Activated T-cell treated with anti-CD3 and anti-CD28 coated beads, Interleukin-2, amount 50 U/mL, for 4 hours (primary cell): ENCODE measurements around the gene PSAT1. TPM values are rescaled to one million over a fixed set of nuclear protein-coding genes. Genes with fewer than 3 reads are reported as not detected.

Experiments
- ATAC-seq, 2 donors: fragments of 200-7000 bp; cut with Tn5 transposase; one replicate each; pipeline ENCODE4 v1.10.0; 2021
- DNase-seq: peaks from one replicate; pipeline ENCODE4 v3.0.0-alpha.2; 2020
- H3K27me3 Mint-ChIP-seq: one replicate; pipeline ENCODE4 v1.8.0; 2021; ENCODE audit warnings: low read depth, mixed read lengths
- H3K36me3 Mint-ChIP-seq: one replicate; pipeline ENCODE4 v1.8.0; 2022; ENCODE audit warnings: mixed read lengths; ENCODE audit not compliant: insufficient read depth
- H3K4me1 Mint-ChIP-seq: one replicate; pipeline ENCODE4 v1.8.0; 2021; ENCODE audit warnings: low read depth, mixed read lengths
- H3K4me3 Mint-ChIP-seq: one replicate; pipeline ENCODE4 v1.8.0; 2021; ENCODE audit warnings: mild to moderate bottlenecking, moderate library complexity, mixed read lengths
- H3K9me3 Mint-ChIP-seq: one replicate; pipeline ENCODE4 v1.8.0; 2021; ENCODE audit warnings: mixed read lengths
- total RNA-seq, 3 donors: library from RNA; stranded (reverse); gene quantifications; one replicate each; pipeline ENCODE4 v1.2.1, GENCODE V29; 2021

Gene PSAT1
- total RNA-seq, 3 donors from 2014 or later = 105 to 139 (median 120) TPM

- no peak for DNase-seq
- Mint-ChIP-seq H3K27me3 (no peaks in the 10 kb centered on the region), H3K4me1 (peaks cover 23% of the 10 kb centered on the region), H3K9me3 (no peaks in the 10 kb centered on the region), H3K4me3 (peak overlapping the region; percentile 90), H3K36me3 (peaks cover 20% of the 10 kb centered on the region)
- no peak for ATAC-seq
Observed at GRCh38 chr9:78298046-78298765, 1.3 kb downstream of the PSAT1 start.

- Mint-ChIP-seq H3K9me3 (no peaks in the 10 kb centered on the region), H3K27me3 (no peaks in the 10 kb centered on the region), H3K4me1 (peaks cover 21% of the 10 kb centered on the region), H3K4me3 (no peak overlapping the region), H3K36me3 (peaks cover 36% of the 10 kb centered on the region)
- ATAC-seq (no peak), DNase-seq (no peak)
Observed at GRCh38 chr9:78300209-78300608, 3.3 kb downstream of the PSAT1 start.

GRCh38 chr9:78301466-78301865, 4.5 kb downstream of the PSAT1 start:
- Mint-ChIP-seq H3K27me3 (no peaks in the 10 kb centered on the region), H3K4me1 (peaks cover 11% of the 10 kb centered on the region), H3K36me3 (peaks cover 46% of the 10 kb centered on the region), H3K4me3 (no peak overlapping the region), H3K9me3 (no peaks in the 10 kb centered on the region)
- ATAC-seq (no peak), DNase-seq (no peak)

- Mint-ChIP-seq H3K4me3 (no peak overlapping the region), H3K27me3 (no peaks in the 10 kb centered on the region), H3K4me1 (peaks cover under 1% of the 10 kb centered on the region), H3K9me3 (no peaks in the 10 kb centered on the region), H3K36me3 (peaks cover 63% of the 10 kb centered on the region)
- no peak for DNase-seq
- no peak for ATAC-seq
Observed at GRCh38 chr9:78303377-78304062, 6.6 kb downstream of the PSAT1 start.

GRCh38 chr9:78304357-78304756, 7.4 kb downstream of the PSAT1 start:
- peaks cover 67% of the 10 kb centered on the region for H3K36me3 Mint-ChIP-seq
- H3K9me3 Mint-ChIP-seq = no peaks in the 10 kb centered on the region
- H3K4me3 Mint-ChIP-seq = no peak overlapping the region
- DNase-seq (no peak), ATAC-seq (no peak)
- H3K27me3 Mint-ChIP-seq = no peaks in the 10 kb centered on the region
- no peaks in the 10 kb centered on the region for H3K4me1 Mint-ChIP-seq

- no peak overlapping the region for H3K4me3 Mint-ChIP-seq
- peaks cover 64% of the 10 kb centered on the region for H3K36me3 Mint-ChIP-seq
- no peak for ATAC-seq
- no peaks in the 10 kb centered on the region for H3K27me3 Mint-ChIP-seq
- H3K9me3 Mint-ChIP-seq = no peaks in the 10 kb centered on the region
- H3K4me1 Mint-ChIP-seq = no peaks in the 10 kb centered on the region
- no peak for DNase-seq
Observed at GRCh38 chr9:78306222-78307076, 9.5 kb downstream of the PSAT1 start.

GRCh38 chr9:78307360-78307759, 10.4 kb downstream of the PSAT1 start:
- H3K4me1 Mint-ChIP-seq = no peaks in the 10 kb centered on the region

GRCh38 chr9:78309066-78309465, 12.1 kb downstream of the PSAT1 start:
- no peak for DNase-seq
- H3K9me3 Mint-ChIP-seq = no peaks in the 10 kb centered on the region
- no peak overlapping the region for H3K4me3 Mint-ChIP-seq
- H3K36me3 Mint-ChIP-seq = peaks cover 52% of the 10 kb centered on the region
- no peak for ATAC-seq
- no peaks in the 10 kb centered on the region for H3K27me3 Mint-ChIP-seq
- H3K4me1 Mint-ChIP-seq = no peaks in the 10 kb centered on the region

More at GRCh38 chr9:78307360-78307759, 10.4 kb downstream of the PSAT1 start:
- no peak for DNase-seq
- no peak overlapping the region for H3K4me3 Mint-ChIP-seq
- H3K9me3 Mint-ChIP-seq = no peaks in the 10 kb centered on the region
- H3K36me3 Mint-ChIP-seq = peaks cover 62% of the 10 kb centered on the region
- H3K27me3 Mint-ChIP-seq = no peaks in the 10 kb centered on the region
- ATAC-seq = no peak

GRCh38 chr9:78311075-78311474, 14.2 kb downstream of the PSAT1 start:
- ATAC-seq (no peak), DNase-seq (no peak)
- H3K4me1 Mint-ChIP-seq = no peaks in the 10 kb centered on the region
- no peaks in the 10 kb centered on the region for H3K27me3 Mint-ChIP-seq
- H3K9me3 Mint-ChIP-seq = no peaks in the 10 kb centered on the region
- H3K36me3 Mint-ChIP-seq = peaks cover 44% of the 10 kb centered on the region
- H3K4me3 Mint-ChIP-seq = no peak overlapping the region

- DNase-seq = no peak
- Mint-ChIP-seq H3K4me1 (no peaks in the 10 kb centered on the region), H3K4me3 (no peak overlapping the region), H3K36me3 (peaks cover 46% of the 10 kb centered on the region), H3K27me3 (no peaks in the 10 kb centered on the region), H3K9me3 (no peaks in the 10 kb centered on the region)
- no peak for ATAC-seq
Observed at GRCh38 chr9:78311886-78312524, 15.1 kb downstream of the PSAT1 start.

GRCh38 chr9:78314550-78314949, 17.6 kb downstream of the PSAT1 start:
- Mint-ChIP-seq H3K27me3 (no peaks in the 10 kb centered on the region), H3K4me3 (no peak overlapping the region)

GRCh38 chr9:78314953-78315870, 18.3 kb downstream of the PSAT1 start:
- Mint-ChIP-seq H3K4me3 (no peak overlapping the region), H3K27me3 (no peaks in the 10 kb centered on the region), H3K36me3 (peaks cover 53% of the 10 kb centered on the region), H3K9me3 (no peaks in the 10 kb centered on the region), H3K4me1 (no peaks in the 10 kb centered on the region)
- no peak for DNase-seq
- ATAC-seq = no peak

More at GRCh38 chr9:78314550-78314949, 17.6 kb downstream of the PSAT1 start:
- no peaks in the 10 kb centered on the region for H3K4me1 Mint-ChIP-seq
- DNase-seq (no peak), ATAC-seq (no peak)
- H3K36me3 Mint-ChIP-seq = peaks cover 53% of the 10 kb centered on the region
- no peaks in the 10 kb centered on the region for H3K9me3 Mint-ChIP-seq

- Mint-ChIP-seq H3K4me1 (no peaks in the 10 kb centered on the region), H3K9me3 (no peaks in the 10 kb centered on the region), H3K4me3 (no peak overlapping the region), H3K27me3 (no peaks in the 10 kb centered on the region), H3K36me3 (peaks cover 59% of the 10 kb centered on the region)
- DNase-seq (no peak), ATAC-seq (no peak)
Observed at GRCh38 chr9:78316166-78316892, 19.4 kb downstream of the PSAT1 start.
